IMR-90 (cell line): ENCODE data around the gene NFIX. TPM values are rescaled to one million over a fixed set of nuclear protein-coding genes. Genes with fewer than 3 reads are reported as not detected.
A peak's percentile ranks its signal among the peaks of the same experiment; 100 is the strongest.

ENCODE experiments used
- ATAC-seq: fragments of 200-7000 bp; cut with Tn5 transposase; 2 replicates; pipeline ENCODE4 v1.9.1; 2020; ENCODE audit warnings: low read depth, mild to moderate bottlenecking, moderate library complexity
- BruUV-seq: library from RNA; stranded (reverse); fragments of 400-500 nt; replicated peaks from 2 replicates; lab custom pipeline; 2021; lab: Mats Ljungman, UMichigan
- CTCF ChIA-PET: fragments of 300-600 bp; formaldehyde crosslinking; extraction: SDS; loops from one replicate; lab custom pipeline; 2021; ENCODE audit warnings: antibody characterized with exemption; lab: Yijun Ruan, JAX
- POLR2A ChIA-PET: fragments of 300-600 bp; sonication (Branson Sonifier 250); formaldehyde crosslinking; loops from one replicate; lab custom pipeline; 2022; ENCODE audit warnings: antibody characterized with exemption; ENCODE audit not compliant: unreplicated experiment; lab: Charles Lee
- DNase-seq: peaks from one replicate; pipeline ENCODE4 v3.0.0; 2013
- H2AFZ ChIP-seq: replicated peaks from 2 replicates; pipeline ENCODE3; 2013; ENCODE audit warnings: low read length, mild to moderate bottlenecking; ENCODE audit not compliant: poor library complexity
- H2AK5ac ChIP-seq: 2 replicates; pipeline ENCODE4 v1.6.1; 2013; ENCODE audit warnings: low read depth, low read length, inconsistent platforms
- H2AK9ac ChIP-seq: replicated peaks from 2 replicates; pipeline ENCODE3; 2013; ENCODE audit warnings: mild to moderate bottlenecking, low read depth, low read length, moderate library complexity; ENCODE audit not compliant: poor library complexity
- H2BK120ac ChIP-seq: 2 replicates; pipeline ENCODE4 v1.6.1; 2013; ENCODE audit warnings: low read depth, low read length, inconsistent platforms
- H2BK15ac ChIP-seq: 3 replicates; pipeline ENCODE4 v1.6.1; 2013; ENCODE audit warnings: low read depth, low read length, inconsistent platforms
- H2BK20ac ChIP-seq: 2 replicates; pipeline ENCODE4 v1.6.1; 2013; ENCODE audit warnings: low read depth, mild to moderate bottlenecking, inconsistent platforms, low read length, moderate library complexity
- H2BK5ac ChIP-seq: 2 replicates; pipeline ENCODE4 v1.6.1; 2013; ENCODE audit warnings: mild to moderate bottlenecking, low read depth, low read length, inconsistent platforms; ENCODE audit not compliant: poor library complexity, severe bottlenecking
- H3K14ac ChIP-seq: replicated peaks from 2 replicates; pipeline ENCODE4 v1.6.1; 2013; ENCODE audit warnings: low read depth, low read length, inconsistent platforms
- H3K18ac ChIP-seq: 2 replicates; pipeline ENCODE4 v1.6.1; 2013; ENCODE audit warnings: low read depth, low read length, control low read depth
- H3K23ac ChIP-seq: 2 replicates; pipeline ENCODE4 v1.6.1; 2013; ENCODE audit warnings: low read depth, low read length, inconsistent platforms
- H3K27ac ChIP-seq: 2 replicates; pipeline ENCODE4 v1.5.1; 2013; ENCODE audit warnings: mild to moderate bottlenecking, control low read depth, low read length; ENCODE audit not compliant: insufficient read depth
- H3K27me3 ChIP-seq: 2 replicates; pipeline ENCODE4 v1.6.1; 2013; ENCODE audit warnings: low read length; ENCODE audit not compliant: control insufficient read depth, insufficient read depth
- H3K36me3 ChIP-seq: 2 replicates; pipeline ENCODE4 v1.6.1; 2013; ENCODE audit warnings: low read length, mixed read lengths; ENCODE audit not compliant: control insufficient read depth, insufficient read depth
- H3K4ac ChIP-seq: 2 replicates; pipeline ENCODE4 v1.6.1; 2013; ENCODE audit warnings: low read depth, low read length, inconsistent platforms
- H3K4me1 ChIP-seq: 2 replicates; pipeline ENCODE4 v1.6.1; 2013; ENCODE audit warnings: low read length, mixed read lengths; ENCODE audit not compliant: control insufficient read depth, insufficient read depth
- H3K4me2 ChIP-seq: 2 replicates; pipeline ENCODE4 v1.6.1; 2013; ENCODE audit warnings: low read depth, mild to moderate bottlenecking, control low read depth, low read length, moderate library complexity
- H3K4me3 ChIP-seq: 2 replicates; pipeline ENCODE4 v1.5.1; 2013; ENCODE audit warnings: low read depth, mild to moderate bottlenecking, control low read depth, low read length, moderate library complexity; ENCODE audit not compliant: insufficient read depth
- H3K56ac ChIP-seq: 2 replicates; pipeline ENCODE4 v1.6.1; 2013; ENCODE audit warnings: low read length, inconsistent platforms; ENCODE audit not compliant: insufficient read depth; ENCODE audit errors: extremely low read depth
- H3K79me1 ChIP-seq, 2 experiments: 2 replicates each; pipeline ENCODE4 v1.6.1; 2013; ENCODE audit warnings: low read length in 2 of 2, inconsistent platforms in 1 of 2, low read depth in 1 of 2
- H3K9ac ChIP-seq: 2 replicates; pipeline ENCODE4 v1.6.1; 2013; ENCODE audit warnings: low read depth, low read length, control low read depth
- H3K9me1 ChIP-seq: 2 replicates; pipeline ENCODE4 v1.6.1; 2013; ENCODE audit warnings: low read length, inconsistent platforms; ENCODE audit not compliant: insufficient read depth
- H3K9me3 ChIP-seq: 2 replicates; pipeline ENCODE4 v1.6.1; 2013; ENCODE audit warnings: low read length; ENCODE audit not compliant: control insufficient read depth, insufficient read depth
- H4K20me1 ChIP-seq: 2 replicates; pipeline ENCODE4 v1.6.1; 2013; ENCODE audit warnings: low read length, inconsistent platforms; ENCODE audit not compliant: insufficient read depth
- H4K5ac ChIP-seq: 2 replicates; pipeline ENCODE4 v1.6.1; 2013; ENCODE audit warnings: mild to moderate bottlenecking, low read depth, low read length, control low read depth
- H4K8ac ChIP-seq, 2 experiments: 2 replicates each; pipeline ENCODE4 v1.6.1; 2013; ENCODE audit warnings: low read depth in 2 of 2, low read length in 2 of 2, control low read depth in 1 of 2, inconsistent platforms in 1 of 2
- H4K91ac ChIP-seq: 2 replicates; pipeline ENCODE4 v1.6.1; 2013; ENCODE audit warnings: low read depth, low read length, inconsistent platforms; ENCODE audit not compliant: insufficient read depth
- CHD1 ChIP-seq: IDR thresholded peaks from 2 replicates; pipeline ENCODE4 v1.6.1; 2012; ENCODE audit warnings: low read depth, low read length, improper control_type of control experiment
- MXI1 ChIP-seq: IDR thresholded peaks from 2 replicates; pipeline ENCODE4 v1.6.1; 2012; ENCODE audit warnings: low read depth, mild to moderate bottlenecking, low read length, moderate library complexity, borderline replicate concordance
- POLR2A ChIP-seq: IDR thresholded peaks from 2 replicates; pipeline ENCODE4 v1.6.1; 2012; ENCODE audit warnings: mild to moderate bottlenecking, low read depth, low read length
- RAD21 ChIP-seq: IDR thresholded peaks from 2 replicates; pipeline ENCODE4 v1.6.1; 2012; ENCODE audit warnings: low read length, improper control_type of control experiment
- RFX5 ChIP-seq: IDR thresholded peaks from 2 replicates; pipeline ENCODE4 v1.8.0; 2012; ENCODE audit warnings: low read depth, mild to moderate bottlenecking, low read length, moderate library complexity
- SMC3 ChIP-seq: fragments of 150-350 bp; IDR thresholded peaks from 2 replicates; pipeline ENCODE4 v1.6.1; 2016; ENCODE audit warnings: low read depth, mild to moderate bottlenecking, antibody characterized with exemption, low read length, moderate library complexity
- WGBS, 2 experiments: methylation state at CpG; one replicate each; pipeline versions ENCODE4 v1.1.5 to v1.1.7; 2013; ENCODE audit warnings: missing lambda C conversion rate in 2 of 2; ENCODE audit not compliant: insufficient read length in 1 of 2; ENCODE audit errors: extremely low coverage in 2 of 2; 5-methylcytosine and 5-hydroxymethylcytosine counted together
- dilution Hi-C: fragments of 300-500 bp; cut with HindIII; formaldehyde crosslinking; loops from one replicate; pipeline ENCODE4 v1.14.3; 2018; ENCODE audit warnings: low sequenced_read_pairs; ENCODE audit not compliant: unreplicated experiment
- in situ Hi-C: fragments of 300-500 bp; cut with MboI; formaldehyde crosslinking; loops from 3 replicates; pipeline ENCODE4 v1.14.3; 2019; ENCODE audit warnings: low sequenced_read_pairs, inconsistent platforms, mixed read lengths
- intact Hi-C: fragments of 100-400 bp; cut with micrococcal nuclease; formaldehyde crosslinking; loops from 2 replicates; pipeline ENCODE4 v1.10.0; 2022
- polyA plus RNA-seq, 3 experiments: library from polyadenylated mRNA; depleted of rRNA; stranded (reverse); fragments of >200 nt; gene quantifications; 2 replicates each; pipeline ENCODE4 v1.2.3, GENCODE V29; 2012; ENCODE audit warnings: low replicate concordance in 1 of 3
- total RNA-seq: library from RNA; depleted of rRNA; stranded (reverse); fragments of >200 nt; gene quantifications from 2 replicates; pipeline ENCODE4 v1.2.3, GENCODE V29; 2012
- TF ChIP-seq, protein P1 (sequence below): conservative IDR thresholded peaks from 2 replicates; pipeline ENCODE4 v1.5.1; 2012; ENCODE audit warnings: mild to moderate bottlenecking, low read depth, low read length, improper control_type of control experiment
- TF ChIP-seq, protein P2 (sequence below): fragments of 150-350 bp; IDR thresholded peaks from 2 replicates; pipeline ENCODE4 v1.6.1; 2017; ENCODE audit warnings: mild to moderate bottlenecking, antibody characterized with exemption, low read length, low read depth

NFIX gene
- total and polyA plus RNA-seq, 2 of the 4 experiments (the other 2 are of a cell fraction): 10.2 to 47.7 TPM

DNA sequence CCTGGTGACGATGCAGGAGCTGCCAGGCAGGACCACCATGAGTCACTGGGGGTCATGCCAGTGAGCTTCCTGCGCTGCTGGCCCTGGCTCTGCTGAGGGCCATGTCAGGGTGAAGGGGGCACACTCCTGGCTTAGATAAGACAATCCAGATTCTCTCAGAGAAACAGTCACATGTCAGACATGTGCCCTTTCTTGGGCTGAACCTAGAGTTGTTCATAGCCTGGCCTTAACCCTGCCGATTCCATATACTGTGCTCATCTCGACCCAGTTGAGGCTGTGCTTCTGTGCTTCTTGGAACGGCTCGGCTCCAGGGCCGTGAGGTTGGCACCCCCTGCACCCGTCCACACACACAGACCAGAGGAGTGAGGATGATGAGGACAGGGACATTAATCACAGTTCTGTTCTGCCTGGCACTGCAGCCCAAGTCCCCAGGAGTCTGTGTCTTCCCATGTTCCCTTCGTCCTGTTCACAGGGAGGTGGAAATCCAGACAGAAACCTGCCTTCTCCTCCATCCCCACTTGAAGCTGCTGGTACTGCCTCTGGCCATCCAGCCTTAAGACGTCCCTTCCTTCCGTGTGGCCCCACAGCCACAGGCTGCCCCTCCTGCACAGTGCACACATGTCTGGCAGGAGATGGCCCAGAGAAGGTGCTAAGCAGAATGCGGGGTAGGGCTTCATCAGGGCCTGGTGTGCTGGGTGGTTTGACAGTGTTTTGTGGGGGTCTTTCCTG lies 57.3 kb downstream of the NFIX start:
- intact Hi-C loops: no loop called here
- CTCF ChIA-PET: interaction anchor here (1.0 kb wide), 1 partner anchor 87 kb away, joined by 3 read pairs; no protein-coding TSS in a partner anchor
- Histone ChIP-seq H3K23ac (peak overlapping the region; percentile 98), H2AK9ac (peak overlapping the region; percentile 93), H4K5ac (peak overlapping the region; percentile 97), H2BK15ac (peak overlapping the region; percentile 95; the same call in 2 of the 3 replicates), H4K8ac (peak overlapping the region; percentile 92 to 100), H3K4ac (peak overlapping the region; percentile 100), H2BK120ac (peak overlapping the region; percentile 99), H3K27me3 (no peaks in the 10 kb centered on the region), H3K4me1 (peaks cover 65% of the 10 kb centered on the region), H4K20me1 (peaks cover 14% of the 10 kb centered on the region; the same call in 1 of the 2 replicates), H3K56ac (peak overlapping the region; percentile 95), H3K4me2 (no peak overlapping the region; the same call in 1 of the 2 replicates), H3K4me3 (no peak overlapping the region), H2AFZ (peak overlapping the region; percentile 57), H3K14ac (peak overlapping the region; percentile 93), H3K9ac (peak overlapping the region; percentile 31), H2BK5ac (peak overlapping the region; percentile 100), H4K91ac (peak overlapping the region; percentile 100), H3K9me3 (no peaks in the 10 kb centered on the region), H3K36me3 (peaks cover 10% of the 10 kb centered on the region; the same call in 1 of the 2 replicates), H2BK20ac (peak overlapping the region; percentile 98), H3K18ac (peak overlapping the region; percentile 83), H2AK5ac (peak overlapping the region; percentile 98), H3K9me1 (peaks cover 40% of the 10 kb centered on the region), H3K27ac (peak overlapping the region; percentile 100), H3K79me1 (peaks cover 43 to 89% of the 10 kb centered on the region in 2 experiments)
- TF ChIP-seq SMC3: no peak
- TF ChIP-seq POLR2A: no peak
- no peak for TF ChIP-seq MXI1
- TF ChIP-seq CHD1: no peak
- TF ChIP-seq RAD21: no peak
- TF ChIP-seq, protein P1, sequence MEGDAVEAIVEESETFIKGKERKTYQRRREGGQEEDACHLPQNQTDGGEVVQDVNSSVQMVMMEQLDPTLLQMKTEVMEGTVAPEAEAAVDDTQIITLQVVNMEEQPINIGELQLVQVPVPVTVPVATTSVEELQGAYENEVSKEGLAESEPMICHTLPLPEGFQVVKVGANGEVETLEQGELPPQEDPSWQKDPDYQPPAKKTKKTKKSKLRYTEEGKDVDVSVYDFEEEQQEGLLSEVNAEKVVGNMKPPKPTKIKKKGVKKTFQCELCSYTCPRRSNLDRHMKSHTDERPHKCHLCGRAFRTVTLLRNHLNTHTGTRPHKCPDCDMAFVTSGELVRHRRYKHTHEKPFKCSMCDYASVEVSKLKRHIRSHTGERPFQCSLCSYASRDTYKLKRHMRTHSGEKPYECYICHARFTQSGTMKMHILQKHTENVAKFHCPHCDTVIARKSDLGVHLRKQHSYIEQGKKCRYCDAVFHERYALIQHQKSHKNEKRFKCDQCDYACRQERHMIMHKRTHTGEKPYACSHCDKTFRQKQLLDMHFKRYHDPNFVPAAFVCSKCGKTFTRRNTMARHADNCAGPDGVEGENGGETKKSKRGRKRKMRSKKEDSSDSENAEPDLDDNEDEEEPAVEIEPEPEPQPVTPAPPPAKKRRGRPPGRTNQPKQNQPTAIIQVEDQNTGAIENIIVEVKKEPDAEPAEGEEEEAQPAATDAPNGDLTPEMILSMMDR: no peak
- TF ChIP-seq, protein P2, sequence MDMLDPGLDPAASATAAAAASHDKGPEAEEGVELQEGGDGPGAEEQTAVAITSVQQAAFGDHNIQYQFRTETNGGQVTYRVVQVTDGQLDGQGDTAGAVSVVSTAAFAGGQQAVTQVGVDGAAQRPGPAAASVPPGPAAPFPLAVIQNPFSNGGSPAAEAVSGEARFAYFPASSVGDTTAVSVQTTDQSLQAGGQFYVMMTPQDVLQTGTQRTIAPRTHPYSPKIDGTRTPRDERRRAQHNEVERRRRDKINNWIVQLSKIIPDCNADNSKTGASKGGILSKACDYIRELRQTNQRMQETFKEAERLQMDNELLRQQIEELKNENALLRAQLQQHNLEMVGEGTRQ: 0 out of 2 replicates have a peak, but pooled peaks have one; percentile 25
- TF ChIP-seq RFX5: no peak
- WGBS, 2 experiments: 79% methylated on average over 2 of the region's 12 CpGs; no CpG with 5 or more reads in 1 of the 2 experiments
- in situ Hi-C loops: no loop called here
- dilution Hi-C loops: no loop called here
- no TSS peak for BruUV-seq
- no peak for DNase-seq
- POLR2A ChIA-PET: interaction anchor here (0.5 kb wide), 1 partner anchor 1497 kb away, joined by 7 read pairs; no protein-coding TSS in a partner anchor
- no peak for ATAC-seq
